H1 (cell line): ENCODE results near the gene RAPH1. TPM values are rescaled to one million over a fixed set of nuclear protein-coding genes. Genes with fewer than 3 reads are reported as not detected.

ENCODE experiments used
- CTCF ChIA-PET: fragments of 300-600 bp; sonication (Branson Sonifier 250); formaldehyde crosslinking; loops from one replicate; lab custom pipeline; 2021; ENCODE audit not compliant: partially characterized antibody; lab: Charles Lee
- POLR2A ChIA-PET: fragments of 300-600 bp; sonication (Branson Sonifier 250); formaldehyde crosslinking; loops from one replicate; lab custom pipeline; 2021; ENCODE audit warnings: inconsistent platforms; ENCODE audit not compliant: partially characterized antibody; lab: Charles Lee
- DNase-seq, 2 experiments: peaks; one replicate each; pipeline versions ENCODE4 v3.0.0 to v3.0.0-alpha.2; 2010 to 2022; ENCODE audit warnings: low spot score in 2 of 2, low read depth in 1 of 2, mixed read lengths in 1 of 2
- FAIRE-seq: peaks from 2 replicates; lab custom pipeline; 2011; peaks lifted over from hg19 to GRCh38; lab: Jason Lieb, UNC
- H2AFZ ChIP-seq: 2 replicates; pipeline ENCODE4 v1.8.1; 2012; ENCODE audit warnings: low read length, inconsistent platforms
- H2AK5ac ChIP-seq: 2 replicates; pipeline ENCODE4 v1.6.1; 2013; ENCODE audit warnings: low read depth, low read length
- H2BK120ac ChIP-seq: replicated peaks from 2 replicates; pipeline ENCODE3; 2013; ENCODE audit warnings: low read depth, low read length, inconsistent platforms
- H2BK12ac ChIP-seq: 2 replicates; pipeline ENCODE4 v1.6.1; 2013; ENCODE audit warnings: low read depth, low read length
- H2BK15ac ChIP-seq: 2 replicates; pipeline ENCODE4 v1.6.1; 2013; ENCODE audit warnings: low read length
- H2BK20ac ChIP-seq: 2 replicates; pipeline ENCODE4 v1.6.1; 2013; ENCODE audit warnings: low read length
- H2BK5ac ChIP-seq: 2 replicates; pipeline ENCODE4 v1.6.1; 2013; ENCODE audit warnings: low read depth, low read length
- H3K14ac ChIP-seq: 2 replicates; pipeline ENCODE4 v1.6.1; 2013; ENCODE audit warnings: inconsistent platforms; ENCODE audit not compliant: insufficient read length
- H3K18ac ChIP-seq: 2 replicates; pipeline ENCODE4 v1.6.1; 2013; ENCODE audit warnings: low read length; ENCODE audit errors: extremely low read depth
- H3K23ac ChIP-seq: 2 replicates; pipeline ENCODE4 v1.6.1; 2013; ENCODE audit warnings: inconsistent platforms; ENCODE audit not compliant: insufficient read length
- H3K23me2 ChIP-seq: 2 replicates; pipeline ENCODE4 v1.6.1; 2013; ENCODE audit warnings: low read depth, low read length
- H3K27ac ChIP-seq: 2 replicates; pipeline ENCODE4 v1.6.1; 2011; ENCODE audit warnings: low read depth, low read length, inconsistent platforms
- H3K27me3 ChIP-seq, 4 experiments: replicated peaks in 1 of 4; 1 replicate in 1 of 4; 2 replicates in 3 of 4; pipeline versions ENCODE4 v1.6.1 to v1.8.1; 2011 to 2013; ENCODE audit warnings: low read length in 3 of 4, mild to moderate bottlenecking in 3 of 4, inconsistent platforms in 2 of 4, mixed read lengths in 2 of 4, moderate library complexity in 1 of 4; ENCODE audit not compliant: control insufficient read depth in 3 of 4, insufficient read depth in 3 of 4; ENCODE audit errors: extremely low read depth in 1 of 4
- H3K36me3 ChIP-seq, 4 experiments: 2 replicates each; pipeline versions ENCODE4 v1.6.1 to v1.8.1; 2011 to 2013; ENCODE audit warnings: mild to moderate bottlenecking in 4 of 4, low read length in 3 of 4, moderate library complexity in 2 of 4, control low read depth in 1 of 4, inconsistent platforms in 1 of 4; ENCODE audit not compliant: insufficient read depth in 4 of 4, control insufficient read depth in 2 of 4
- H3K4ac ChIP-seq: replicated peaks from 2 replicates; pipeline ENCODE3; 2013; ENCODE audit warnings: low read length, low read depth, mixed read lengths, inconsistent platforms; ENCODE audit not compliant: insufficient read length
- H3K4me1 ChIP-seq, 4 experiments: replicated peaks in 1 of 4; 1 replicate in 1 of 4; 2 replicates in 3 of 4; pipeline versions ENCODE4 v1.6.1 to v1.8.1; 2011 to 2013; ENCODE audit warnings: low read length in 3 of 4, inconsistent platforms in 2 of 4, mixed read lengths in 1 of 4; ENCODE audit not compliant: insufficient read depth in 4 of 4, control insufficient read depth in 3 of 4
- H3K4me2 ChIP-seq, 2 experiments: 2 replicates each; pipeline versions ENCODE4 v1.6.1 to v1.8.1; 2011 to 2013; ENCODE audit warnings: low read depth in 2 of 2, low read length in 2 of 2, control low read depth in 1 of 2, inconsistent platforms in 1 of 2, mild to moderate bottlenecking in 1 of 2; ENCODE audit not compliant: insufficient read depth in 1 of 2
- H3K4me3 ChIP-seq, 4 experiments: fragments of 200-600, 300-600 bp in 1 of 4; sonication (generic), shearing (Covaris generic), sonication (Bioruptor Twin) in 1 of 4; 2 replicates each; pipeline versions ENCODE4 v1.5.1 to v1.8.1; 2011 to 2016; ENCODE audit warnings: low read length in 4 of 4, low read depth in 3 of 4, control low read depth in 2 of 4, inconsistent platforms in 2 of 4, mild to moderate bottlenecking in 2 of 4, mixed read lengths in 1 of 4, moderate library complexity in 1 of 4; ENCODE audit not compliant: insufficient read depth in 2 of 4; ENCODE audit errors: extremely low read depth in 1 of 4
- H3K56ac ChIP-seq: replicated peaks from 2 replicates; pipeline ENCODE3; 2013; ENCODE audit warnings: low read depth, mild to moderate bottlenecking, mixed read lengths, low read length, inconsistent platforms; ENCODE audit not compliant: insufficient read length
- H3K79me1 ChIP-seq: 2 replicates; pipeline ENCODE4 v1.6.1; 2013; ENCODE audit warnings: low read depth, low read length, control low read depth
- H3K79me2 ChIP-seq, 2 experiments: 2 replicates each; pipeline versions ENCODE4 v1.6.1 to v1.8.1; 2012 to 2013; ENCODE audit warnings: low read length in 2 of 2, mild to moderate bottlenecking in 2 of 2, inconsistent platforms in 1 of 2; ENCODE audit not compliant: insufficient read depth in 2 of 2, control insufficient read depth in 1 of 2
- H3K9ac ChIP-seq, 4 experiments: replicated peaks in 1 of 4; 1 replicate in 1 of 4; 2 replicates in 3 of 4; pipeline versions ENCODE4 v1.6.1 to v1.8.1; 2011 to 2013; ENCODE audit warnings: low read depth in 3 of 4, low read length in 3 of 4, control low read depth in 2 of 4, mild to moderate bottlenecking in 2 of 4, moderate library complexity in 2 of 4, inconsistent platforms in 1 of 4; ENCODE audit errors: extremely low read depth in 1 of 4
- H3K9me3 ChIP-seq, 2 experiments: 2 replicates each; pipeline versions ENCODE4 v1.6.1 to v1.8.1; 2012 to 2013; ENCODE audit warnings: mild to moderate bottlenecking in 2 of 2, moderate library complexity in 2 of 2, control low read depth in 1 of 2, inconsistent platforms in 1 of 2, low read depth in 1 of 2, low read length in 1 of 2, mixed read lengths in 1 of 2; ENCODE audit not compliant: insufficient read depth in 2 of 2
- H4K20me1 ChIP-seq, 2 experiments: replicated peaks in 1 of 2; 2 replicates each; pipeline versions ENCODE3 to v1.8.1; 2011 to 2013; ENCODE audit warnings: inconsistent platforms in 2 of 2, low read length in 2 of 2, mild to moderate bottlenecking in 1 of 2; ENCODE audit not compliant: insufficient read depth in 2 of 2, control insufficient read depth in 1 of 2
- H4K5ac ChIP-seq: 2 replicates; pipeline ENCODE4 v1.6.1; 2013; ENCODE audit warnings: low read length, low read depth, mixed read lengths, inconsistent platforms; ENCODE audit not compliant: insufficient read length
- H4K8ac ChIP-seq: 2 replicates; pipeline ENCODE4 v1.8.0; 2013; ENCODE audit warnings: mild to moderate bottlenecking, moderate library complexity, low read length, inconsistent platforms; ENCODE audit not compliant: insufficient read depth; ENCODE audit errors: extremely low read depth
- H4K91ac ChIP-seq: replicated peaks from 2 replicates; pipeline ENCODE3; 2013; ENCODE audit warnings: low read length, mixed read lengths, inconsistent platforms; ENCODE audit not compliant: insufficient read length
- CEBPB ChIP-seq: IDR thresholded peaks from 2 replicates; pipeline ENCODE4 v1.6.1; 2012; ENCODE audit warnings: low read depth, low read length
- RXRA ChIP-seq: IDR thresholded peaks from 2 replicates; pipeline ENCODE4 v1.6.1; 2011; ENCODE audit warnings: low read depth, mild to moderate bottlenecking, low read length, moderate library complexity; ENCODE audit not compliant: insufficient read depth
- SAP30 ChIP-seq: fragments of 300-600 bp; sonication (generic); IDR thresholded peaks from 2 replicates; pipeline ENCODE4 v1.7.1; 2012; ENCODE audit warnings: low read length, moderate library complexity, mild to moderate bottlenecking, inconsistent platforms; ENCODE audit not compliant: insufficient read depth, insufficient replicate concordance
- WGBS, 2 experiments: shearing (Covaris generic) in 1 of 2; methylation state at CpG; one replicate each; pipeline versions ENCODE4 v1.1.6 to v1.1.7; 2013 to 2015; ENCODE audit warnings: low lambda C conversion rate in 2 of 2, mixed read lengths in 2 of 2, inconsistent platforms in 1 of 2, low coverage in 1 of 2, missing lambda C conversion rate in 1 of 2; ENCODE audit not compliant: insufficient replicate concordance in 2 of 2, insufficient coverage in 1 of 2, insufficient read length in 1 of 2; ENCODE audit errors: extremely low coverage in 1 of 2, missing lambda C conversion rate in 1 of 2; 5-methylcytosine and 5-hydroxymethylcytosine counted together
- polyA plus RNA-seq, 7 experiments: library from polyadenylated mRNA; depleted of rRNA in 3 of 7; stranded (reverse) in 5 of 7; unstranded in 2 of 7; fragments of >200 nt in 5 of 7; fragments of 200-250 nt in 2 of 7; gene quantifications; 1 replicate in 5 of 7; 2 replicates in 1 of 7; 4 replicates in 1 of 7; pipeline versions ENCODE4 v1.2.1 to v1.2.3, GENCODE V29; 2011 to 2013; ENCODE audit warnings: missing spikeins in 2 of 7, mixed read lengths in 2 of 7
- total RNA-seq: library from RNA; stranded (reverse); fragmentation: NEBNext Ultra II Directional; extraction: Animal tissue kit (Norgen Biotek cat#: 25700); gene quantifications from 2 replicates; pipeline ENCODE4 v1.2.1, GENCODE V29; 2021

RAPH1 gene
- total and polyA plus RNA-seq, 2 of the 8 experiments (the other 6 are each of a cell fraction or from before 2014, with no cell fraction given) = 3.8 to 27.4 TPM

- ChIA-PET CTCF (interaction anchor here (0.8 to 1.6 kb wide), 5 partner anchors 8 to 343 kb away, joined by 3 to 4 read pairs (median 4); no protein-coding TSS in a partner anchor), POLR2A (no interaction called here)
- FAIRE-seq = no peak
- peaks cover 0 to 2% (median 0%) of the 10 kb centered on the region in 4 experiments; a peak in 1 of 8 replicates for H3K36me3 ChIP-seq
- H2BK12ac ChIP-seq = no peak overlapping the region
- H3K9ac ChIP-seq = no peak overlapping the region
- no peak overlapping the region for H3K27ac ChIP-seq
- no peak overlapping the region for H2BK5ac ChIP-seq
- no peaks in the 10 kb centered on the region for H3K23me2 ChIP-seq
- no peak overlapping the region for H3K56ac ChIP-seq
- H3K4me2 ChIP-seq = no peak overlapping the region
- no peak overlapping the region for H3K18ac ChIP-seq
- no peak overlapping the region for H2BK15ac ChIP-seq
- WGBS, 2 experiments = 87% methylated on average over 5 of the region's 5 CpGs; no CpG with 5 or more reads in 1 of the 2 experiments
- no peaks in the 10 kb centered on the region for H4K20me1 ChIP-seq
- no peak for DNase-seq
- H3K23ac ChIP-seq = no peak overlapping the region
- no peak overlapping the region for H2AFZ ChIP-seq
- H3K27me3 ChIP-seq = no peaks in the 10 kb centered on the region
- H3K4me1 ChIP-seq = peaks cover 0 to 8% (median 4%) of the 10 kb centered on the region in 4 experiments; a peak in 3 of 7 replicates
- no peak overlapping the region for H3K4ac ChIP-seq
- no peak for TF ChIP-seq RXRA
- no peak for TF ChIP-seq CEBPB
- TF ChIP-seq SAP30 = no peak
- H3K4me3 ChIP-seq = no peak overlapping the region
- no peak overlapping the region for H2BK120ac ChIP-seq
- no peak overlapping the region for H2BK20ac ChIP-seq
- H4K91ac ChIP-seq = no peak overlapping the region
- H3K9me3 ChIP-seq = no peaks in the 10 kb centered on the region
- H2AK5ac ChIP-seq = no peak overlapping the region
- no peak overlapping the region for H3K14ac ChIP-seq
- H4K8ac ChIP-seq = no peak overlapping the region
- H3K79me2 ChIP-seq = no peaks in the 10 kb centered on the region
- H3K79me1 ChIP-seq = no peaks in the 10 kb centered on the region; the same call in 1 of the 2 replicates
- no peak overlapping the region for H4K5ac ChIP-seq
These were observed 54.5 kb downstream of the RAPH1 start for GRCh38 chr2:203480623-203481022.
